Measurements from ENCODE around the gene SUMF2. TPM values are rescaled to one million over a fixed set of nuclear protein-coding genes. Genes with fewer than 3 reads are reported as not detected.

SUMF2 gene
- polyA plus RNA-seq, 1 donor from 2014 or later, result 69.3 TPM

GRCh38 chr7:56092789-56093531, 28.9 kb downstream of the SUMF2 start, which contains the start of gene PHKG1:
PHKG1 (minus strand) TSS chr7:56092952; CDS start chr7:56088941, 4,011 bp downstream.
- Histone ChIP-seq H3K9ac (ENCODE audit: low read length) (no peak within 1 kb of the TSS), H3K4me2 (ENCODE audit: low read length) (no peak within 1 kb of the TSS), H3K9me3 (ENCODE audit: low read length) (no peaks in the 10 kb centered on the region), H3F3A (ENCODE audit: insufficient read depth, low read length, poor library complexity, severe bottlenecking) (no peaks in the 10 kb centered on the region), H3K27ac (ENCODE audit: low read length) (no peak within 1 kb of the TSS), H4K20me1 (ENCODE audit: insufficient read depth) (no peaks in the 10 kb centered on the region), H3K36me3 (ENCODE audit: insufficient read depth, low read length) (no peaks in the 10 kb centered on the region), H2AFZ (ENCODE audit: low read depth, low read length) (no peak within 1 kb of the TSS), H3K27me3 (ENCODE audit: insufficient read depth, low read depth, low read length) (no peaks in the 10 kb centered on the region), H3K9me2 (ENCODE audit: insufficient read depth, low read length) (no peaks in the 10 kb centered on the region), H3K79me2 (replicated peaks; ENCODE audit: insufficient read depth, low read length) (no peaks in the 10 kb centered on the region), H3K4me3 (ENCODE audit: low read length) (no peak within 1 kb of the TSS)
- TF ChIP-seq CTCF (IDR thresholded peaks at IDR 0.05; ENCODE audit: poor library complexity, severe bottlenecking) (no peak), RAD21 (conservative IDR thresholded peaks at IDR 0.05) (no peak), EP300 (conservative IDR thresholded peaks at IDR 0.05; ENCODE audit: poor library complexity, severe bottlenecking) (no peak), SMC3 (conservative IDR thresholded peaks at IDR 0.05; ENCODE audit: poor library complexity) (no peak), MXI1 (conservative IDR thresholded peaks at IDR 0.05; ENCODE audit: poor library complexity, severe bottlenecking) (no peak), EZH2 (IDR thresholded peaks at IDR 0.05; ENCODE audit: borderline replicate concordance, insufficient read depth, low read length, poor library complexity, severe bottlenecking) (no peak)
- TF ChIP-seq, protein P1, sequence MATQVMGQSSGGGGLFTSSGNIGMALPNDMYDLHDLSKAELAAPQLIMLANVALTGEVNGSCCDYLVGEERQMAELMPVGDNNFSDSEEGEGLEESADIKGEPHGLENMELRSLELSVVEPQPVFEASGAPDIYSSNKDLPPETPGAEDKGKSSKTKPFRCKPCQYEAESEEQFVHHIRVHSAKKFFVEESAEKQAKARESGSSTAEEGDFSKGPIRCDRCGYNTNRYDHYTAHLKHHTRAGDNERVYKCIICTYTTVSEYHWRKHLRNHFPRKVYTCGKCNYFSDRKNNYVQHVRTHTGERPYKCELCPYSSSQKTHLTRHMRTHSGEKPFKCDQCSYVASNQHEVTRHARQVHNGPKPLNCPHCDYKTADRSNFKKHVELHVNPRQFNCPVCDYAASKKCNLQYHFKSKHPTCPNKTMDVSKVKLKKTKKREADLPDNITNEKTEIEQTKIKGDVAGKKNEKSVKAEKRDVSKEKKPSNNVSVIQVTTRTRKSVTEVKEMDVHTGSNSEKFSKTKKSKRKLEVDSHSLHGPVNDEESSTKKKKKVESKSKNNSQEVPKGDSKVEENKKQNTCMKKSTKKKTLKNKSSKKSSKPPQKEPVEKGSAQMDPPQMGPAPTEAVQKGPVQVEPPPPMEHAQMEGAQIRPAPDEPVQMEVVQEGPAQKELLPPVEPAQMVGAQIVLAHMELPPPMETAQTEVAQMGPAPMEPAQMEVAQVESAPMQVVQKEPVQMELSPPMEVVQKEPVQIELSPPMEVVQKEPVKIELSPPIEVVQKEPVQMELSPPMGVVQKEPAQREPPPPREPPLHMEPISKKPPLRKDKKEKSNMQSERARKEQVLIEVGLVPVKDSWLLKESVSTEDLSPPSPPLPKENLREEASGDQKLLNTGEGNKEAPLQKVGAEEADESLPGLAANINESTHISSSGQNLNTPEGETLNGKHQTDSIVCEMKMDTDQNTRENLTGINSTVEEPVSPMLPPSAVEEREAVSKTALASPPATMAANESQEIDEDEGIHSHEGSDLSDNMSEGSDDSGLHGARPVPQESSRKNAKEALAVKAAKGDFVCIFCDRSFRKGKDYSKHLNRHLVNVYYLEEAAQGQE (IDR thresholded peaks at IDR 0.05; ENCODE audit: borderline replicate concordance), result no peak

GRCh38 chr7:56097700-56098099, 33.6 kb downstream of the SUMF2 start:
- H3K9ac ChIP-seq (ENCODE audit: low read length), result no peak overlapping the region
- no peaks in the 10 kb centered on the region for H3K27me3 ChIP-seq (ENCODE audit: insufficient read depth, low read depth, low read length)
- H3K4me3 ChIP-seq (ENCODE audit: low read length), result no peak overlapping the region
- H3K4me2 ChIP-seq (ENCODE audit: low read length), result no peak overlapping the region
- no peaks in the 10 kb centered on the region for H3K79me2 ChIP-seq (replicated peaks; ENCODE audit: insufficient read depth, low read length)
- no peaks in the 10 kb centered on the region for H4K20me1 ChIP-seq (ENCODE audit: insufficient read depth)
- no peaks in the 10 kb centered on the region for H3F3A ChIP-seq (ENCODE audit: insufficient read depth, low read length, poor library complexity, severe bottlenecking)
- no peaks in the 10 kb centered on the region for H3K9me2 ChIP-seq (ENCODE audit: insufficient read depth, low read length)
- H3K9me3 ChIP-seq (ENCODE audit: low read length), result no peaks in the 10 kb centered on the region
- TF ChIP-seq TAF1 (IDR thresholded peaks at IDR 0.05; ENCODE audit: low read depth) (no peak), RAD21 (conservative IDR thresholded peaks at IDR 0.05) (no peak), EZH2 (IDR thresholded peaks at IDR 0.05; ENCODE audit: borderline replicate concordance, insufficient read depth, low read length, poor library complexity, severe bottlenecking) (no peak), MXI1 (conservative IDR thresholded peaks at IDR 0.05; ENCODE audit: poor library complexity, severe bottlenecking) (no peak), EP300 (conservative IDR thresholded peaks at IDR 0.05; ENCODE audit: poor library complexity, severe bottlenecking) (no peak), CTCF (IDR thresholded peaks at IDR 0.05; ENCODE audit: poor library complexity, severe bottlenecking) (no peak), POLR2AphosphoS5 (IDR thresholded peaks at IDR 0.05) (no peak), SMC3 (conservative IDR thresholded peaks at IDR 0.05; ENCODE audit: poor library complexity) (no peak)
- TF ChIP-seq, protein P1 (IDR thresholded peaks at IDR 0.05; ENCODE audit: borderline replicate concordance), result no peak
- no peak overlapping the region for H2AFZ ChIP-seq (ENCODE audit: low read depth, low read length)
- no peaks in the 10 kb centered on the region for H3K36me3 ChIP-seq (ENCODE audit: insufficient read depth, low read length)
- no peak overlapping the region for H3K27ac ChIP-seq (ENCODE audit: low read length)

Measured in neural cell (in vitro differentiated cells).